HG02973 (cell line): ENCODE data around the gene SLC44A4.
"Not testable (repeated sequence)": the region's sequence is repeated elsewhere in the genome, so short reads cannot be mapped to it uniquely, and the experiment has no call there.

Experiments
- ATAC-seq: cut with Tn5 transposase; IDR thresholded peaks from one replicate; pipeline ENCODE4 v1.9.1; 2021; ENCODE audit warnings: moderate library complexity; ENCODE audit not compliant: unreplicated experiment

SLC44A4 gene

GRCh38 chr6:31880616-31881015, 1.8 kb upstream of the SLC44A4 start:
- ATAC-seq: no peak

GRCh38 chr6:31879901-31880300, 1.1 kb upstream of the SLC44A4 start:
- ATAC-seq: no peak

DNA sequence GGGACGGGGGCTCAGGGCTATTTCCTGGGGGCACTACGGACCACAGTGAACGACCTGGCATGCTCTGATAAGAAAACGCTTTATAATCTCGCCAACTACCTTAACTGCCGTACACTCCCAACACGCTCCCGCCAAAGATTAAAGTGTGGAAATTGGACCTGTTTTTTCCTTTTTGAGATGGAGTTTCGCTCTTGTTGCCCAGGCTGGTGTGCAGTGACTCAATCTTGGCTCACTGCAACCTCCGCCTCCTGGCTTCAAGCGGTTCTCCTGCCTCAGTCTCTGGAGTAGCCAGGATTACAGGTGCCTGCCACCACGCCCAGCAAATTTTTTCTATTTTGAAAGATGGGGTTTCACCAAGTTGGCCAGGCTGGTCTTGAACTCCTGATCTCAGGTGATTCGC, 346 bp upstream of the SLC44A4 start:
- ATAC-seq: no peak

- no peak for ATAC-seq
These were observed 575 bp downstream of the SLC44A4 start for GRCh38 chr6:31878222-31878621.

GRCh38 chr6:31877651-31878161, 1.1 kb downstream of the SLC44A4 start:
- ATAC-seq: no peak

DNA sequence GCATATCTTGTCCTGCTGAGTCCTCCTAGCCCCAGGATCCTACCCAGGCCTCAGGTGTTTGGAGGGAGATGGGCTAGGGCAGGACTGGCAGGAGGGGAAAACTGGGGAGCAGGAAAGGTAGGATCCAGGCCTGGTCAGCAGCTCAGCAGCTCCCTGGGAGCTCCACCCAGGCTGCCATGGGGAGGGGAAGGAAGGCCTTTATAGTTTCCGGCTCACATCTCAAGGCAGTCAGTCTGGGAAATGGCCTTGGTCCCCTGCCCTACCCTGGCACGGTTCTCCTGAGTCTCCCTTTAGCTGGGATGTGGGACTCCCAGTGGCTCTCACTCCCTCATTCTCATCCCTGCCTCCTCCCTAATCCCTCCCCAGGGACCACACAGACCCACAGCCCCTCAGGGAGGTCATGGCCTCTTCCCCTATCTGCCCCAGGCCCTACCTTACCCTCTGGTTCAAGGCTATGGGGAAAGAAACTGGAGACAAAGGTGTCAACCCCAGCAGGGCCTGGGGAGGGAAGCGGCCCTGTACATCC, 1.6 kb downstream of the SLC44A4 start:
- no peak for ATAC-seq

DNA sequence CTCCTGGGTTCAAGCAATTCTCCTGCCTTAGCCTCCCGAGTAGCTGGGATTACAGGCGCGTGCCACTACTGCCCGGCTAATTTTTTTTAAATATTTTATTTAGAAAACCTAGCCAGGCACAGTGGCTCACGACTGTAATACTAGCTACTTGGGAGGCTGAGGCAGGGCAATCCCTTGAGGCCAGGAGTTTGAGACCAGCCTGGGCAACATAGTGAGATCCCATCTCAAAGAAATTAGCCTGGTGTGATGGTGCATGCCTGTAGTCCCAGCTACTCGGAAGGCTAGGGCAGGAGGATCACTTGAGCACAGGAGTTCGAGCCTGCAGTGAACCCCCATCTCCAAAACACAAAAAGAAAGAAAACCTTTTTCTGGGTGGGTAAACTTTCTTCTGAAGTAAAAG, 2.4 kb downstream of the SLC44A4 start:
- no peak for ATAC-seq

GRCh38 chr6:31875877-31876276, 2.9 kb downstream of the SLC44A4 start:
- no peak for ATAC-seq

GRCh38 chr6:31874836-31875572, 3.8 kb downstream of the SLC44A4 start:
- no peak for ATAC-seq

GRCh38 chr6:31874084-31874670, 4.6 kb downstream of the SLC44A4 start:
- ATAC-seq: no peak

DNA sequence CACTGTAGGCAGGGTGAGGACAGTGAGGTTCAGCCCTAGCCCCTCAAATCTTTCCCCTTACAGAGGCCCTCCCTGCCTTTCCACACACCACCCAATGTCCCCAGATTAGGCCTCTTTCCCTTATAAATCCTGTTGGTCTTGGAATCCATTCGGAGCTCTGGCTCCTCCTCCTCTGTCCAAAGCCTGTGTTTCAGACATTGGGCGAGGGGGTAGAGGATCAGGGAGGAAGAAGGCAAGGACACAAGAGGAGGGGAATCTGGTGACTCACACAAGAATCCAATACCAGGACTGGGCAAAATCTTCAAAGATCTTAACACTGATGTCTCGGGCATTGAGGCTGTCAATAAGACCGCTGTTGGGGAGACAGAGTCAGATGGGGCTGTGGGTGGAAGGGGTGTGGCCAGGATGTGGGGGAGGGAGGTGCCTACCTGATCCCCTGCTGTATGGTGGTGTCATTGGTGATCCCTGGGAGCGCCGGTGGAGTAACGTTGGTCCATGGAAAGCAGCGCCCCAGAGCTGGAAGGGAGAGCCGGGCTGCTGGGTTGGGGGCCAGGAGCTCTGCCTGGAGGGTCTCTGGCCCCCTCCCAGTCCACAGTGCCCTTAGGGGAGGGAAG, 7.6 kb downstream of the SLC44A4 start:
- ATAC-seq: no peak

GRCh38 chr6:31870385-31870921, 8.3 kb downstream of the SLC44A4 start:
- ATAC-seq: no peak

DNA sequence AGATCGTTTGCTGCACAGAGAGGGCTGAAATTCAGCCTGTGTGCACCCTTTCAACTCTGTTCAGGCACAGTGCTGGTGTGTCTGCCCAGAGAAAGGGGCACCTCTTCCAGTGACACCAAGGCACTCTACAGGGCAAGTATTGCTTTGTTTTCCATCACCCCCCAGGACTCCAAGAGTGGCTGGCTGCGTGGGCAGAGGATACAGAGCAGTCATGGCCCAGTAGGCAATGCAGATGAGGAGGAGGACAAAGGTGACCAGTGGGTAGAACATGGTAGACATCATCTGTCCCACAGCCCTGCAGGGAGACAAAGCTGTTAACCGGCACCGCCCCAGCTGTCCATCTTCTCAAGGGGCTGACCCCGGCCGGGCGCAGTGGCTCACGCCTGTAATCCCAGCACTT, 9.5 kb downstream of the SLC44A4 start:
- ATAC-seq: no peak

GRCh38 chr6:31868658-31868971, 10.2 kb downstream of the SLC44A4 start:
- ATAC-seq: not testable (repeated sequence)

DNA sequence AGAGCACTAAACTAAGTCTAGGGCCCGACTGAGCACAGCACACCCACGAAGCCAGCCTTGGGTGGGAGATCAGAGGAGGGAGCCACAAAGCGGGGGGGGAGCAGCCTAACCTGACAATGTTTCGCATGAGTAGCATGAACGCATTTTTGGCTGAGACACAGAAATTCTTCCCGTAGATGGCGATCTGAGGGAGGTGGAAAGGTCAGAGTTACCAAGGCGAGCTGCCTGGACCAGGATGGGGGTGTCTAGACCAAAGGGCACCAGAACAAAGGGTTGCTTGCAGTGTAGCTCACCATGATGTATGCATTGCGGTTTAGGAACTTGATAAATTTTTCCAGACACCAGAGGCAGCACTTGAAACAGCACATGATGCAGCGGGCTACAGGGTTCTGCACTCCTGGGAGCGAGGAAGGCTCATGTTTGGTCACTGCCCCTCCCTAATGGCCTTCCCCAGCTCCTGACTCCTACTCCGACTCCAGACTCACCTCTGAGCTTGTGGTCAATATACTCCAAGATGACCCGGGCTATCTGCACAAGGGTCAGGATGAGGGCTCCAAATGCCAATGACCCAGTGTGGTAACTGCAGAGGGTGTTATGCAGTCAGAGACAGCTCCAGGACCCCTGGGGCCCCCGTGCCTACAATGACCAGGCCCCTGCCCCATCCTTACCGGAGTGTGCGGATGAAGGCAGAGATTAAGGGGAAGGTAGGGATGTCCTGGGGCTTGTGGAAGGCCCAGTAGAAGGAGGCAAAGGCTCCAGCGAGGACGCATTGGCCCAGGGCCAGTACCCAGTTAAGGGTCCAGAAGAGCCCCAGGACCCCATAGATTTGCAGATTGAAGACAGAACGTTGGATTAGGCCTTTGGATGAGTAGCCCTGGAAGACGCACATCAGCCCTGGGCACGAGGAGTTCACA, 13.3 kb downstream of the SLC44A4 start:
- no peak for ATAC-seq

DNA sequence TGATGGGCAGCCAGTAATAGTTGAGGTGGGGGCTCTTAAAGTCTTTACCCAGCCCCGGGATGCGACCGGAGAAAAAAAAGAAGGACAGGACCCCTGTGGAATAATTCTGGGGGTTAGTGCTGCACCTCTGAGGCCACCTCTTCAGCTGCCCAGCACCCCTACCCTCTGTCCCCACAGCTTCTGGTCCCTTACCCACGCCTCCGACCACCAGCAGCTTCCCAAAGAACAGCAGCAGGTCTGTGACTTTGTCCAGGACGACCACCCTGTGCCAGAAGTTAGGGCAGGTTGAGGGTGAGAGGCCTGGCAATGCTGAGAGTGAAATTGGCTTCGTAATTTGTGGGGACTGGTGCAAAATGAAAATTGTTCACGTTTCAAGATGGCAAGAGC, 14.0 kb downstream of the SLC44A4 start:
- no peak for ATAC-seq

DNA sequence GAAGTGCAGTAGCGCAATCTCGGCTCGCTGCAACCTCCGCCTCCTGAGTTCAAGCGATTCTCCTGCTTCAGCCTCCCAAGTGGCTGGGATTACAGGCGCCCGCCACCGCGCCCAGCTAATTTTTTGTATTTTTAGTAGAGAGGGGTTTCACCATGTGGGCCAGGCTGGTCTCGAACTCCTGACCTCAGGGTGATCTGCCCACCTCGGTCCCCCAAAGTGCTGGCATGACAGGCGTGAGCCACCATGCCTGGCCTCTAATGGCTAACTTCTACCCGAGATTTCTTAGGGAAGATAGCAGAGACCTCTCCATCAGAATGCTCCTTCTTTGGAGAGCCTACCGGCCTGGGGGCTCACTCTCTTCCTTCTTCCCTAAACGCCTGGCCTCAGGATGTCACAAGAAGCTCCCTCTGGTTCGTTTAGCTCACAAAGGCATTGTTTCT, 14.7 kb downstream of the SLC44A4 start:
- not testable (repeated sequence) for ATAC-seq

DNA sequence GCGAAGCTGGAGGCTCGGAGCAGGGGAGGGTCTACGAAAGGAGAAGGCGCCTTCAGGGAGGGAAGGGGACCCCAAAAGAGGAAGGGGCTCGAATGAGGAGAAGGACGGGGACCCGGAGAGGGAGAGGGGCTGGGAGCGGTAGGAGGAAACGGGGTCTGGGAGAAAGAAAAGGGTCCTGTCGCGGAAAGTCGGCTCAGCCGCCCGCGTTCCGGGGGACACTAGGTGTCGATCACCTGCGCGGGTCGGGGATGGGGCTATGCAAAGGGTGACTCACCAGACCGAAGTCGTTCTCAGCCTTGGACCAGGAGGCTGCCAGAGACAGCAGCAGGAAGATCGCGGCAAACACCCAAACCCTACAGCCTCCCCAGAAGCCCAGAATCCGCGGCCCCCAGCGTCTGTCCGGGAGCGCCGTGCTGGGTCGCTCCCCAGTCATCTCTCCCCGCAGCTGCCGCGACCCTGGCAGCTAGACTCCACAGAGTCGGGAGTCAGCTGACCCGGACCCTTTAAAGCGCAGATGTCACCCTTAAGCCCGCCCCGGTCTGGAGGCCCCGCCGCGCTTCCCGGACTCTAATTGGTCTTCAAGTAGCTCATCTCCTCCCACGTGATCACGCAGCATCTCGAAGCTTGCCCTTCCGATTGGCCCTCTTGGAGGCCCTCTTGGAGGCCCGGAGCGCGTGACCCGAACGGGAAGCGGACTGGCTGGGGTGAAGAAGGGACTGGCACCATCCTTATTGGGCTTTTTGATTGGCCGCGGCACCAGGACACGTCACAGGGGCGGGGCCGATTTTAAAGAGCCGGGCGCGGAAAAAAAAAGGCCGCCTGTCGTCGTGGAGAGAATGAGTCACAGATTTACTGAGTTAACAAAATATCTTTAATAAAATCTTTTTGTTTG, 16.2 kb downstream of the SLC44A4 start, which contains the start of gene NEU1:
Gene NEU1 (minus strand): TSS at position 478 of the 892 bp plus-strand sequence. CDS start 45 bp downstream, at position 433.
- ATAC-seq: peak; percentile 75

GRCh38 chr6:31861919-31862343, 16.9 kb downstream of the SLC44A4 start:
- no peak for ATAC-seq
